ENCODE results near the gene GTF2H3.

The GTF2H3 gene

DNA sequence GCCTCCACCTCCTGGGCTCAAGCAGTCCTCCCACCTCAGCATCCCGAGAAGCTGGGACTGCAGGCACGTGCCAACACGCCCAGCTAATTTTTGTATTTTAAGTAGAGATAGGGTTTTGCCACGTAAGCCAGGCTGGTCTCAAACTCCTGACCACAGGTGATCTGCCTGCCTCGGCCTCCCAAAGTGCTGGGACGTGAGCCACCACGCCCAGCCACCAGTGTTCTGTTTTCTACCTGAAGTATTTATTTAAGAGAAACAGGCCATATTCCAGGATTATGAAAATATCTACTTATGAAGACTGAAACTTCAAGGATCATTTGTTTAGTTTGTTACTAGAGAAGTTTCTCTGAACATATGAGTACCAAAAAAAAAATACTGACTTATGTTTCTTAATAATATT, 10.3 kb downstream of the GTF2H3 start:
- TF ChIP-seq, protein P1, sequence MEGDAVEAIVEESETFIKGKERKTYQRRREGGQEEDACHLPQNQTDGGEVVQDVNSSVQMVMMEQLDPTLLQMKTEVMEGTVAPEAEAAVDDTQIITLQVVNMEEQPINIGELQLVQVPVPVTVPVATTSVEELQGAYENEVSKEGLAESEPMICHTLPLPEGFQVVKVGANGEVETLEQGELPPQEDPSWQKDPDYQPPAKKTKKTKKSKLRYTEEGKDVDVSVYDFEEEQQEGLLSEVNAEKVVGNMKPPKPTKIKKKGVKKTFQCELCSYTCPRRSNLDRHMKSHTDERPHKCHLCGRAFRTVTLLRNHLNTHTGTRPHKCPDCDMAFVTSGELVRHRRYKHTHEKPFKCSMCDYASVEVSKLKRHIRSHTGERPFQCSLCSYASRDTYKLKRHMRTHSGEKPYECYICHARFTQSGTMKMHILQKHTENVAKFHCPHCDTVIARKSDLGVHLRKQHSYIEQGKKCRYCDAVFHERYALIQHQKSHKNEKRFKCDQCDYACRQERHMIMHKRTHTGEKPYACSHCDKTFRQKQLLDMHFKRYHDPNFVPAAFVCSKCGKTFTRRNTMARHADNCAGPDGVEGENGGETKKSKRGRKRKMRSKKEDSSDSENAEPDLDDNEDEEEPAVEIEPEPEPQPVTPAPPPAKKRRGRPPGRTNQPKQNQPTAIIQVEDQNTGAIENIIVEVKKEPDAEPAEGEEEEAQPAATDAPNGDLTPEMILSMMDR (IDR thresholded peaks at IDR 0.05; ENCODE audit: control insufficient read depth, insufficient read depth, low read depth, low read length, missing control alignments), result no peak
- no peak for DNase-seq (ENCODE audit: low read depth)
- no peak overlapping the region for H3K4me3 ChIP-seq (ENCODE audit: control insufficient read depth, low read depth, low read length)

DNA sequence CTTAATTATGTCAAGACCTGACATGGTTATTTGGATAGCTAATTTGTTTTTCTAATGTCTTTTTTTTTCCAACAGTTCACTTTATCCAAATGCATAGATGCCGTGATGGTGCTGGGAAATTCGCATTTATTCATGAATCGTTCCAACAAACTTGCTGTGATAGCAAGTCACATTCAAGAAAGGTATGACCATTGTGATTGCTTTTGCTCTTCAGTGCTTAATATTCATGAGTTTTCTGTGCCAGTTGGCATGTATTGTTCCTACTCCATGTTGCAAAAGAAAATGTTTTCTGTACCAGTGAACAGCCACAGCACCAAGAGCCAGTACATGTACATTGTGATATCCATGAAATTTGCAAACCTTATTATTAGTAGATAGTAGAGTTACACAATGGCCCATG, 11.8 kb downstream of the GTF2H3 start:
- no peak overlapping the region for H3K4me3 ChIP-seq (ENCODE audit: control insufficient read depth, low read depth, low read length)
- DNase-seq (ENCODE audit: low read depth), result no peak
- TF ChIP-seq, protein P1 (IDR thresholded peaks at IDR 0.05; ENCODE audit: control insufficient read depth, insufficient read depth, low read depth, low read length, missing control alignments), result no peak

DNA sequence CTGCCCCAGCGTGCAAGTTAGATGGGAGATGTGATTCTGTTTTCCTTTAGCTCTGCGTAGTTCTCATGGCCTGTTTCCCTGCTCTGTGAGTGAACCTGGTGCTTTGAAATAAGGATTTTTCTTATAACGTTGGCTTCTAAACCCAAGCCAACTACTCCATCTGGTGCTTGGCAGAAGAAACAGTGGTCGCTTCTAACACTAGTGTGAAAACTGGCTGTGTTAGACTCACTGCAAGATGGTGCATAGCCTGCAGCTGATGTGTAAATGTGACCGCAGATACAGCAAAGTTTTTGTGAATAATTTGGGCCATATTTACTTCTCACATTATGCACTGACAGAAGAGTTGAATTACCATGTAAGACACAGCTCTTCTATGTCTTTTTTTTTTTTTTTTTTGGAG, 12.2 kb downstream of the GTF2H3 start:
- DNase-seq (ENCODE audit: low read depth), result no peak

DNA sequence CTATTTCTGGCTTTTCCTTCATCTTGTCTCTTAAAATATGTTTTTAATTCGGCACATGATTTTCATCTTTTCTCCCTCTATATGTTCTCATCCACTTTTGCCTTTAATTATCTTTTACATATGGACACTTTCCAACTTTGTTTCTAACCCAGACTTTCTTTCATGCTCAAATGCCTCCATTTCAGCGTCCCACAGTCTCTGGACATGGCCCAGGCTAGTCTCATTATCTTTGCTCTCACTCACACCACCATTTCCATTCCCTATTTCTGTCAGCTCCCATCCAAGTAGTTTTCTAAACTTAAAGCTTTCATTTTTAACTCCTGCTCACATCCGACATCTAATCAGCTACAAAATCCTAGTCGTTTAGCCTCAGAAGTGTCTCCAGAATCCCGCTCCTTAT, 14.8 kb downstream of the GTF2H3 start:
- no peak for DNase-seq (ENCODE audit: low read depth)

More for the DNA sequence above, 12.2 kb downstream of the GTF2H3 start:
- H3K4me3 ChIP-seq (ENCODE audit: control insufficient read depth, low read depth, low read length), result no peak overlapping the region
- TF ChIP-seq, protein P1 (IDR thresholded peaks at IDR 0.05; ENCODE audit: control insufficient read depth, insufficient read depth, low read depth, low read length, missing control alignments), result no peak

DNA sequence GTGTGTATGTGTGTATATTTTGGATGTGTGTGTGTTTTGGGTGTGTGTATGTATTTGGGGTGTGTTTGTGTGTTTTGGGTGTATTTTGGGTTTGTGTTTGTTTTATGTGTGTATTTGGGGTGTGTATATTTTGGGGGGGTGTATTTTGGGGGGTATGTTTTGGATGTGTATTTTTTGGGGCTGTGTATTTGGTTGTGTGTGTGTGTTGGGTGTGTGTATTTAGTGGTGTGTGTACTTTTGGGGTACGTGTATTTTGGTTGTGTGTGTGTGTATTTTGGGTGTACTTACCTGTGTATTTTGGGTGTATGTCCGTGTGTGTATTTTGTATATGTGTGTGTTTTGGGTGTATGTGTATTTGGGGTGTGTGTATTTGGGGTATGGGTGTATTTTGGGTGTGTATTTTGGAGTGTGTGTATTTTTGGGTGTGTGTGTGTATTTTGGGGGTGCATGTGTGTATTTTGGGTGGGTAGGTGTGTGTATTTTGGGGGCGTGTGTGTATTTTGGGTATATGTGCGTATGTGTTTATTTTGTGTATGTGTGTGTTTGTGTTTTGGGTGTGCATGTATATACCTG, 20.6 kb downstream of the GTF2H3 start:
- no peak for DNase-seq (ENCODE audit: low read depth)
- no peak overlapping the region for H3K4me3 ChIP-seq (ENCODE audit: control insufficient read depth, low read depth, low read length)
- TF ChIP-seq, protein P1 (IDR thresholded peaks at IDR 0.05; ENCODE audit: control insufficient read depth, insufficient read depth, low read depth, low read length, missing control alignments), result no peak

More for the DNA sequence above, 14.8 kb downstream of the GTF2H3 start:
- H3K4me3 ChIP-seq (ENCODE audit: control insufficient read depth, low read depth, low read length), result no peak overlapping the region
- TF ChIP-seq, protein P1 (IDR thresholded peaks at IDR 0.05; ENCODE audit: control insufficient read depth, insufficient read depth, low read depth, low read length, missing control alignments), result no peak

DNA sequence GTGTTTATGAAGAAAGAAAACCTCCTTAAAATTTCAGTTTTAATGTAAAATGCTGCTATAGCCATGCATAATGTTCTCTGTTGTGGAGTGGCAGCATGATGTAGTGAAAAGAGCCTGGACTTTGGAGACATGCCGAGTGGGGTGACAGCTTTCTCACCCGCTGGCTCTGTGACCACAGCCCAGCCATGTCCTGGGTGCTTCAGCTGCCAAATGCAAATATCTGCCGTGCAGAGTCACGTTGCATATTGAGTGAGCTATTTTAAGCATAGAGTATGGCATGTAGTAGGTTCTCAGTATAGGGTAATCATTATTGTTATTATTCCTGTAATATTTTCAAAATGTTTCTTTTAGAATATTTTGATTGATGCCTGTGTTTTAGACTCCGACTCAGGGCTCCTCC, 21.8 kb downstream of the GTF2H3 start:
- DNase-seq (ENCODE audit: low read depth), result no peak
- TF ChIP-seq, protein P1 (IDR thresholded peaks at IDR 0.05; ENCODE audit: control insufficient read depth, insufficient read depth, low read depth, low read length, missing control alignments), result no peak
- no peak overlapping the region for H3K4me3 ChIP-seq (ENCODE audit: control insufficient read depth, low read depth, low read length)

DNA sequence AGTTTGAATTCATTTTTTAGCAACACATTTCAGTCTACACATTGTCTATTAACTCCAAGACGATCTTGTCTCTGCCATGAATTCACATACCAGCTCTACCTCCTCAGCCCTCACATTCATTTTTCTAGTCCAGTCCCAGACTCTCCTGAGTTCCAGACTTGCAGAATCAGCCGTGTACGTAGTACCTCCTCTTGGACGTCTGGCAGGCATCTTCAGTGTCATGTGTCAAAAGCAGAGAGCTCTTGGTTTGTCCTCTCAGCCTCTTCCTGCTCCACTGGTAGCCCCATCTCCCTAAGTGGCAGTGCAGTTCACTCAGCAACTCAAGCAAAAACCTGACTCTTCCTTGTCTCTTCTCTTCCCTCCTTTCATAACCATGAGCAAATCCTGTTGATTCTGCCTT, 22.8 kb downstream of the GTF2H3 start:
- DNase-seq (ENCODE audit: low read depth), result no peak
- TF ChIP-seq, protein P1 (IDR thresholded peaks at IDR 0.05; ENCODE audit: control insufficient read depth, insufficient read depth, low read depth, low read length, missing control alignments), result no peak
- H3K4me3 ChIP-seq (ENCODE audit: control insufficient read depth, low read depth, low read length), result no peak overlapping the region

All from AG09309 (cell line).